GM12891 (cell line): ENCODE data around the gene ST6GALNAC3.

Source experiments
- PAX5 ChIP-seq: IDR thresholded peaks from 2 replicates; pipeline ENCODE4 v1.6.1; 2011; ENCODE audit warnings: low read length, moderate library complexity, mild to moderate bottlenecking; ENCODE audit not compliant: insufficient read depth, severe bottlenecking
- POLR2A ChIP-seq: IDR thresholded peaks from 2 replicates; pipeline ENCODE4 v1.6.1; 2011; ENCODE audit warnings: low read depth, low read length, control low read depth
- POLR2AphosphoS5 ChIP-seq: IDR thresholded peaks from 2 replicates; pipeline ENCODE4 v1.6.1; 2011; ENCODE audit warnings: low read depth, low read length, control low read depth
- TAF1 ChIP-seq: IDR thresholded peaks from 2 replicates; pipeline ENCODE4 v1.6.1; 2011; ENCODE audit warnings: low read depth, low read length, control low read depth

GRCh38 chr1:76122271-76122670 is 47.7 kb downstream of the ST6GALNAC3 start:
- TF ChIP-seq POLR2A = no peak
- TF ChIP-seq TAF1 = no peak
- no peak for TF ChIP-seq POLR2AphosphoS5
- no peak for TF ChIP-seq PAX5
